Activated naive CD4-positive, alpha-beta T cell treated with anti-CD3 and anti-CD28 coated beads for 36 hours (primary cell): ENCODE measurements around the gene IFNL3. TPM values are rescaled to one million over a fixed set of nuclear protein-coding genes. Genes with fewer than 3 reads are reported as not detected.

Source experiments
- CTCF ChIA-PET: fragments of 350-600 bp; sonication (Branson Sonifier 250); formaldehyde crosslinking; loops from one replicate; lab custom pipeline; 2021; ENCODE audit warnings: antibody characterized with exemption; lab: Charles Lee
- DNase-seq: peaks from one replicate; pipeline ENCODE4 v3.0.0-alpha.2; 2020
- H3K27ac Mint-ChIP-seq: one replicate; pipeline ENCODE4 v1.8.0; 2021; ENCODE audit warnings: mild to moderate bottlenecking, mixed read lengths
- H3K27me3 Mint-ChIP-seq: one replicate; pipeline ENCODE4 v1.8.0; 2021; ENCODE audit warnings: low read depth, mixed read lengths
- H3K36me3 Mint-ChIP-seq: one replicate; pipeline ENCODE4 v1.8.0; 2021; ENCODE audit warnings: low read depth, mixed read lengths
- H3K4me1 Mint-ChIP-seq: one replicate; pipeline ENCODE4 v1.8.0; 2021; ENCODE audit warnings: low read depth, mixed read lengths
- H3K4me3 Mint-ChIP-seq: one replicate; pipeline ENCODE4 v1.8.0; 2021; ENCODE audit warnings: mild to moderate bottlenecking, moderate library complexity, mixed read lengths
- H3K9me3 Mint-ChIP-seq: one replicate; pipeline ENCODE4 v1.8.0; 2021; ENCODE audit warnings: mixed read lengths
- intact Hi-C: fragments of 100-400 bp; cut with micrococcal nuclease; formaldehyde crosslinking; loops from one replicate; pipeline ENCODE4 v1.15.1; 2023
- total RNA-seq, 2 experiments: library from RNA; stranded (reverse); gene quantifications; one replicate each; pipeline ENCODE4 v1.2.3, GENCODE V29; 2021

IFNL3 gene
- total RNA-seq, 2 experiments from 2014 or later: 1.2 to 1.3 TPM

DNA sequence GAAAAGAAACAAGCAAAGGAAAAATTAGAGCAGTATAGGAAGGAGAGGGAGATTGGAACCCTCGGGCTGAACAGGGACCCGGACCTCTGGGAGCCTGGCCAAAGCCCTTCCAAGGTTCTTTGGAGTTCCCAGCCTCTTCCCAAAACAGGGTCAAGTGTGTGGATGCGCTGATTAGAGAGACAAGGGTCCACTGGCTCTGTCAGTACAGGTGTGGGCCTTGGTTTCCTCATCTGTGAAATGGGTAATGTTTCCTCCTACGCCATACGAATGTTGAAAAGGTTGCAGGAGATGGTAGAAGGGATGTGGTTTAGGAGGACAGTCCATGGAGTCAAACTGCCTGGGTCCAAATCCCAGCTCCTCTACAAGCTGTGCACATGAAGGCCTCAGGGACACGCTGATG, 38.7 kb downstream of the IFNL3 start:
- Mint-ChIP-seq H3K27me3 (peaks cover 27% of the 10 kb centered on the region), H3K27ac (no peak overlapping the region), H3K4me3 (no peak overlapping the region), H3K4me1 (no peaks in the 10 kb centered on the region), H3K36me3 (no peaks in the 10 kb centered on the region), H3K9me3 (no peaks in the 10 kb centered on the region)
- no peak for DNase-seq
- intact Hi-C loops: no loop called here
- CTCF ChIA-PET: no interaction called here

DNA sequence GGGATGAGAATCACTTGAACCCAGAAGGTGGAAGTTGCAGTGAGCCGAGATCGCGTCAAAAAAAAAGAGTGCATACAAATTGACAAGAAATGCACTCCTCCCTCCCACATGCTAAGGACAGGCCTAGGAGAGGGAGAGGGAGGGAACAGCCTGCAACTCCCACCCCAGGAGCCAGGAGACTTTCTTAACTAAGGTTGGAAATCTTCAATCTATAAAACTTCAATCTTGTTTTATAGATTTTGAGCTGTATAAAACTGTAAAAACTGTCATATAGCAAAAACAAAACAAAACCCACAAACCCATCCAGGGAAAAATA, 39.4 kb downstream of the IFNL3 start:
- H3K27ac Mint-ChIP-seq: no peak overlapping the region
- no peak for DNase-seq
- H3K36me3 Mint-ChIP-seq: no peaks in the 10 kb centered on the region
- peaks cover 34% of the 10 kb centered on the region for H3K27me3 Mint-ChIP-seq
- H3K4me3 Mint-ChIP-seq: no peak overlapping the region
- no peaks in the 10 kb centered on the region for H3K4me1 Mint-ChIP-seq
- CTCF ChIA-PET: interaction anchor here (0.6 to 2.0 kb wide), 3 partner anchors 41 to 144 kb away, joined by 3 to 6 read pairs (median 5); no protein-coding TSS in a partner anchor
- no peaks in the 10 kb centered on the region for H3K9me3 Mint-ChIP-seq
- intact Hi-C loops: no loop called here

DNA sequence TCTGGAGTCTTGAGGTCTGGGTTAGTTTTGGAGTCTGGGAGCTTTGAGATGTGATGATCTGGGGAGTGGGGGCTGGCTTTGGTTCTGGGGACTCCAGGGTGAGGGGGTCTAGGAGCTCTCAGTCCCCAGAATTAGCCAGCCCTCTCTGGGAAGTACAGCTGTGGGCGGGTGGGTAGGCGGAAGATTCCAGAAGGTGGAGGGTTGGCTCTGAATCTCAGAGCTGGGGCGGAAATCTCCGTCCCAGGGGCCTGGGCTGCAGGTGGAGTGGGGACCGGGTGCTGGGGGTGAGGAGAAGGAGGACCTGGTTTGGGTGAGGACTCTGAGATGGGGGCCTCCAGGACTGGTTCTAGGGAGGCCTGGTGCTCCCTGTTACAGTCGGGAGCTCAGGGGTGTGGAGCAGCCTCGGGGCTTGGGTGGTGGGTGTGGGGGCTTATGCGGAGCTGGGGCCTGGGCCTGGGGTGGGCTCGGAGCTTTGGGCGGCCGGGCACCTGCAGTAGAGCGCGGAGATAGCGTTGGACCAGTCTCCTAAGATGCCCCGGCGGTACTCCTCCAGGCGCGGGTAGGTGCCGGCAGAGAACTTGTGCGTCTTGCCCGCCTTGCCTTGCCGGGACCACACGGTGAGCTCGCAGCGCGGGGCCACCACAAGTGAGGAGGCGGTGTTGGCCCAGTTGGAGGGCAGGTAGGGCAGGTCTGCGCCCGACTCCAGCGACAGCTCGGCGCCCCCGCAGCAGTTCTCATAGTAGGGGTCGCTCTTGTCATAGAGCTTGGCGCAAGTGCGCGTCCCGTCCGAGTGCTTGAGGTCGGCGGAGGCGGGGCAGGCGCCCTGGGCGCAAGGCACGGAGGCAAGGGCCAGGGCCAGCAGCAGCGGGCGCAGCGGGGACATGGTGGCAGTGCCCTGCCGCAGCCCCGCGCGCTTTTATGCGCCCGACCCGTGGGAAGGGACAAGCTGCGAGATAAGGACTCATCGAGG, 41.1 kb downstream of the IFNL3 start, which contains the start of gene SYCN:
TSS of gene SYCN (minus strand) at position 892 of the 970 bp plus-strand sequence. CDS start at position 883, 9 bp downstream.
- H3K4me1 Mint-ChIP-seq: no peaks in the 10 kb centered on the region
- H3K9me3 Mint-ChIP-seq: no peaks in the 10 kb centered on the region
- intact Hi-C loops: no loop called here
- H3K36me3 Mint-ChIP-seq: no peaks in the 10 kb centered on the region
- DNase-seq: no peak
- CTCF ChIA-PET: interaction anchor here (0.7 to 2.0 kb wide), 4 partner anchors 13 to 226 kb away, joined by 3 to 6 read pairs (median 3); no protein-coding TSS in a partner anchor
- no peak within 1 kb of the TSS for H3K27ac Mint-ChIP-seq
- no peak within 1 kb of the TSS for H3K4me3 Mint-ChIP-seq
- H3K27me3 Mint-ChIP-seq: peaks cover 44% of the 10 kb centered on the region

DNA sequence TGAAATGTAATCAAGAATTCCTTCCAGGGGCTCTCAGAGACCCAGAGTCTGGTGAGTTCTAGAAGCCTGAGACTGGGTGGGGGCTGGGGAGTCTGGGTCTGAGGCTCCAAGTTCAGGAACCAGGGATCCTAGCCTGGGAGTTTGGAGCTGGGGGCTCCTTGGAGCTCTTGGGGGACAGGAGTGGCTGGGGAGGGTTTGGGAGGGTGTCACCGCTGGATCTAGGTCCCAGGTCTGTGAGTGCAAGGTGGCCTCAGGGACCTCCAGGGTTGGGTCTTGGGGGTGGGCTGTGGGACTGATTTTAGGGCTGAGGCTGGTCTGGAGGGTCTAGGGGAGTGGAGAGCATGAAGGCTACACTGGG, 41.8 kb downstream of the IFNL3 start:
- intact Hi-C loops: no loop called here
- Mint-ChIP-seq H3K27ac (no peak overlapping the region), H3K36me3 (no peaks in the 10 kb centered on the region), H3K27me3 (peaks cover 51% of the 10 kb centered on the region), H3K4me1 (no peaks in the 10 kb centered on the region), H3K4me3 (no peak overlapping the region), H3K9me3 (no peaks in the 10 kb centered on the region)
- CTCF ChIA-PET: interaction anchor here (1.0 kb wide), 1 partner anchor 13 kb away, joined by 3 read pairs; no protein-coding TSS in a partner anchor
- no peak for DNase-seq

DNA sequence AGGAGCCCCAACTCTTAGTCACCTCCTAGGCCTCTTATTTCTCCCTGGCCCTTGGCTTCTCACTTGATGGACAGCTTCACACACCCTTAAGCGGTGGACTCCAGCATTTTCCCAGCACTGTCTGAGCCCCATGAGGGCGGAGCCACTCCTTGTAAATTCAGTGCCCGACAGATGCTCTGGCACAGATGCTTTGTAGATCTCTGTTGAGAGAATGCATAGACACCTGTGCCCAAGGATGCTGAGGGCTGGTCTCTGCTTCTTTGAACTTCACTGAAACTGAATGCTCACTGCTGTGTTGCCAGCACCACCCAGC, 44.0 kb downstream of the IFNL3 start:
- CTCF ChIA-PET: no interaction called here
- peaks cover 15% of the 10 kb centered on the region for H3K4me1 Mint-ChIP-seq
- H3K27me3 Mint-ChIP-seq: peaks cover 66% of the 10 kb centered on the region
- no peak overlapping the region for H3K4me3 Mint-ChIP-seq
- intact Hi-C loops: no loop called here
- no peak overlapping the region for H3K27ac Mint-ChIP-seq
- no peak for DNase-seq
- no peaks in the 10 kb centered on the region for H3K36me3 Mint-ChIP-seq
- no peaks in the 10 kb centered on the region for H3K9me3 Mint-ChIP-seq

DNA sequence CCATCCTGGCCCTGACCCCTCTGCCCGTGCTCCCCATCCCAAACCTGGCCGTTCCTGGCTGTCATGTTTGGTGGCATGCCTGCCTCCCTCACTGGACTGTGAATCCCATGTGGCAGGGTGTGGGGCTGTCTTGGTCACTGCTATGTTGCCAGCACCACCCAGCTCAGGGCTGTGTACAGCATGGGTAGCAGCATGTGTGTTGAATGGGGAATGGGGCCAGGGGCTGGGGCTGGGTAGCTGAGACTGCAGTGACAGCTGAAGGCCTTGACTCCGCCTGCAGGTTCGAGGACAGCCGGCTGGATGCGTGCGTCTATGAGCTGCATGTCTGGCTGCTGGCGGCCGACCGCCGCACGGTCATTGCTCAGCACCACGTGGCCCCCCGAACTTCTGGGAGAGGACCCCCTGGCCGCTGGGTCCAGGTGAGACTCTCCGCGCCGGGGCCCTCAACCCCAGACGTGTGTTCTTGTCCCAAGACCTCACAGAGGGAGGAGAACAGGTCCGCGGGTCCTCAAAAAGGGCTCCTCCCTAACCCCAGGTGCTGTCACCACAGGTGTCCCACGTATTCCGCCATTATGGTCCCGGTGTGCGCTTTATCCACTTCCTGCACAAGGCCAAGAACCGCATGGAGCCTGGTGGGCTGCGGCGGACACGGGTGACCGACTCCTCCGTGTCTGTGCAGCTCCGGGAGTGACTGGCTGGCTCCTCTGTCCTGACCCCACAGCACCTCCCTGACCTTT, 44.6 kb downstream of the IFNL3 start:
- intact Hi-C loops: no loop called here
- no peak overlapping the region for H3K4me3 Mint-ChIP-seq
- no peaks in the 10 kb centered on the region for H3K9me3 Mint-ChIP-seq
- peaks cover 19% of the 10 kb centered on the region for H3K4me1 Mint-ChIP-seq
- H3K27ac Mint-ChIP-seq: no peak overlapping the region
- peaks cover 71% of the 10 kb centered on the region for H3K27me3 Mint-ChIP-seq
- no peak for DNase-seq
- no peaks in the 10 kb centered on the region for H3K36me3 Mint-ChIP-seq
- CTCF ChIA-PET: no interaction called here

DNA sequence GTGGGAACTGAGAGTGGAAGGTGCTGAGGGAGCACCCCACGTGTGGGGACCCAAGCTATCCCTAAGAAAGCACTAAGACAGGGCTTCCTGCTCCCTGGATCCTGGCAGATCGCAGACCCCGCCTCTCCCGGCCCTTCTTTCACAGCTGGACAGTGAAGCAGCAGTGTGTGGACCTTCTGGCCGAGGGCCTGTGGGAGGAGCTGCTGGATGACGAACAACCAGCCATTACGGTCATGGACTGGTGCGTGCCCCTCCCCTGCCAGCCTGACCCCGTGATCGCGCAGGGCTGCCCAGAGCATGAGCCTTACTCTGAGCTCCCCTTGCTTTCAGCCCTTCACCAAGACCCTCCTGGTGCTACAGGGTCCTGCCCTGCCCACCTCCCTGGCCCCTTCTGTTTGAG, 45.8 kb downstream of the IFNL3 start:
- H3K4me3 Mint-ChIP-seq: no peak overlapping the region
- H3K36me3 Mint-ChIP-seq: no peaks in the 10 kb centered on the region
- no peak for DNase-seq
- CTCF ChIA-PET: interaction anchor here (0.9 to 1.1 kb wide), 2 partner anchors 12 to 129 kb away, joined by 3 read pairs; no protein-coding TSS in a partner anchor
- intact Hi-C loops: no loop called here
- H3K27me3 Mint-ChIP-seq: peaks cover 75% of the 10 kb centered on the region
- no peak overlapping the region for H3K27ac Mint-ChIP-seq
- peaks cover 20% of the 10 kb centered on the region for H3K4me1 Mint-ChIP-seq
- H3K9me3 Mint-ChIP-seq: no peaks in the 10 kb centered on the region

DNA sequence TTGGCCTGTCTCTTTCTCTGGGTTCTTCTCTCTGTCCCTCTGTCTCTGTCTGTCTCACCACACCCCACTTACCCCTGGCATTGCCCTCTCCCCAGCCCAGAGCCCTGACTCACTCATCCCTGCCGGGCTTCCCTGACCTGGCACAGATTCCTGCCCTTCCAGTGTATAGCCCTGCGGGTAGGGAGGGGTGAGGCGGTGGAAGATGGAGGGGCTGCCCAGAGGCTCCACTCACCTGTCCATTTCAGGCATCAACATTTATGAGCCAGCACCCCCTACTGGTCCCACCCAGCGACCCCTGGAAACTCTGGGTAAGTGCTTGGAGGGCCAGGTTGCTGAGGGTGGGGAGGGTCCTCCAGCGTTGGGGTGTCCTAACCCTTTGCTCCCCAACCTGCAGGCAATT, 47.0 kb downstream of the IFNL3 start:
- Mint-ChIP-seq H3K27me3 (peaks cover 70% of the 10 kb centered on the region), H3K36me3 (no peaks in the 10 kb centered on the region), H3K9me3 (no peaks in the 10 kb centered on the region), H3K27ac (no peak overlapping the region), H3K4me3 (no peak overlapping the region), H3K4me1 (peaks cover 20% of the 10 kb centered on the region)
- CTCF ChIA-PET: no interaction called here
- peak; percentile 32 for DNase-seq
- intact Hi-C loops: loop anchor here (2.0 kb wide), 1 partner anchor 235 kb away; no protein-coding TSS in a partner anchor

DNA sequence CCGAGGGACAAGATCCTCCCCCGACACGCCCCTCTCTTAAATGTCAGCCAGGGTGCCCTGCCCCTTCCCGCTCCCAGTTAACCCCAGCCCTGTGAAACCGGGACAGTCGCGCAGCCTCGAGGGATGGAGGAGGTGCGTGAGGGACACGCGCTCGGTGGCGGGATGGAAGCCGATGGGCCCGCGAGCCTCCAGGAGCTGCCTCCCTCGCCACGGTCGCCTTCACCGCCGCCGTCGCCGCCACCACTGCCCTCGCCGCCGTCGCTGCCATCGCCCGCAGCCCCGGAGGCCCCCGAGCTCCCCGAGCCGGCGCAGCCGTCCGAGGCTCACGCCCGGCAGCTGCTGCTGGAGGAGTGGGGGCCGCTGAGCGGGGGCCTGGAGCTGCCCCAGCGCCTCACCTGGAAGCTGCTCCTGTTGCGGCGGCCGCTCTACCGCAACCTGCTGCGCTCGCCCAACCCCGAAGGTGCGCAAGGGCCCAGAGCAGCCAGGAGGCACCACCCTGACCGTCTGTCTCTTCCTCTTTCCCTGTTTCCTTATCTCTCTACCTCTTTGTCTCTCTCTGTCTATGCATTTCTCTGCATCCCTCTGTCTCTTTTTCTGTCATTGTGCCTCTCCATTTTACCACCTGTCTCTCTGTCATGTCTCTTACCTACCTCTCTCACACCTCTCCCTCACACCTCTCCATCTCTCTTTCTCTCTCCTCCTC, 47.8 kb downstream of the IFNL3 start, which contains the start of gene NCCRP1:
TSS of gene NCCRP1 (plus strand) at position 105 of the 703 bp plus-strand sequence. CDS start at position 124, 19 bp downstream.
- Mint-ChIP-seq H3K27ac (no peak within 1 kb of the TSS), H3K27me3 (peaks cover 66% of the 10 kb centered on the region), H3K36me3 (no peaks in the 10 kb centered on the region), H3K4me3 (peak within 1 kb of the TSS; percentile 8), H3K4me1 (peaks cover 20% of the 10 kb centered on the region), H3K9me3 (no peaks in the 10 kb centered on the region)
- peak; percentile 21 for DNase-seq
- CTCF ChIA-PET: interaction anchor here (0.6 kb wide), 1 partner anchor 250 kb away, joined by 3 read pairs; no protein-coding TSS in a partner anchor
- intact Hi-C loops: loop anchor here (2.0 kb wide), 1 partner anchor 234 kb away; no protein-coding TSS in a partner anchor

DNA sequence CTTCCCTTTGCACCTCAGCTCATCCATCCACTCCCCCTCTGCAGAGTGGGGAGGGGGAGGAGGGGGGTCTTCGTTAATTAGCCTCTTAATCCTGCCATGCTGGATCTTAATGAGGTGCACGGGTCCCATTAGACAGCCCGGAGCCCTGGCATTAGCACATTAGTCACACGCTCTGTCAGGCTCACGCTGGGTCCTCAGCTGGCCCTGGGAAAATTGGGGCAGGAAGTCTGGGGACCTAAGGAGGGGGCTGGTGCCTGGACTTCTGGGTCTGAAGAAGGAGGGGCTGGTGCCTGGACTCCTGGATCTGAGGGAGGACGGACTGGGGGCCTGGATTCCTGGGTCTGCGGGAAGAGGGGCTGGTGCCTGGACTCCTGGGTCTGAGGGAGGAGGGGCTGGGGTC, 48.5 kb downstream of the IFNL3 start:
- no peaks in the 10 kb centered on the region for H3K9me3 Mint-ChIP-seq
- no peaks in the 10 kb centered on the region for H3K36me3 Mint-ChIP-seq
- H3K27ac Mint-ChIP-seq: no peak overlapping the region
- peaks cover 60% of the 10 kb centered on the region for H3K27me3 Mint-ChIP-seq
- peaks cover 20% of the 10 kb centered on the region for H3K4me1 Mint-ChIP-seq
- intact Hi-C loops: loop anchor here (2.0 kb wide), 1 partner anchor 234 kb away; no protein-coding TSS in a partner anchor
- no peak for DNase-seq
- H3K4me3 Mint-ChIP-seq: no peak overlapping the region
- CTCF ChIA-PET: interaction anchor here (0.6 kb wide), 1 partner anchor 250 kb away, joined by 3 read pairs; no protein-coding TSS in a partner anchor

DNA sequence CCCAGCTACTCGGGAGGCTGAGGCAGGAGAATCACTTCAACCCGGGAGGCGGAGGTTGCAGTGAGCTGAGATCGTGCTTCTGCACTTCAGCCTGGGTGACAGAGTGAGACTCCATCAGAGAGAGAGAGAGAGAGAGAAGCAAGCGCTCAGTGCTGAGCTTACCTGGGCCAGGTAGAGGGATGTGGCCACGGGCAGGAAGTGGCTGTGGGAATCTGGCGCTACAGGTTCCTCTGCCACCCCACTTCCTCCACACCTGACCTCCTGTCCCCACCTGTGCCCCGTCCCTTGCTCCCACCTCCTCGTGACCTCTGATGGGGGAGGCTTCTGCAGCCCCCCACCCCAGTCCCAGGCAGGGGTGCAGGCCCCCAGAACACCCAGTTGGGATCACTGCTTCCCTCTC, 49.1 kb downstream of the IFNL3 start:
- H3K27me3 Mint-ChIP-seq: peaks cover 54% of the 10 kb centered on the region
- no peaks in the 10 kb centered on the region for H3K36me3 Mint-ChIP-seq
- H3K9me3 Mint-ChIP-seq: no peaks in the 10 kb centered on the region
- CTCF ChIA-PET: no interaction called here
- H3K27ac Mint-ChIP-seq: no peak overlapping the region
- peaks cover 20% of the 10 kb centered on the region for H3K4me1 Mint-ChIP-seq
- DNase-seq: no peak
- intact Hi-C loops: loop anchor here (2.0 kb wide), 1 partner anchor 233 kb away; no protein-coding TSS in a partner anchor
- no peak overlapping the region for H3K4me3 Mint-ChIP-seq
